ENCODE results near the gene TRMT11.
A peak's percentile ranks its signal among the peaks of the same experiment; 100 is the strongest.
"Not testable (repeated sequence)": the region's sequence is repeated elsewhere in the genome, so short reads cannot be mapped to it uniquely, and the experiment has no call there.

TRMT11 gene

GRCh38 chr6:125986301-125987025, at the start of gene TRMT11:
Gene TRMT11 (plus strand): TSS chr6:125986540. CDS start chr6:125986551, 11 bp downstream.
- DNase-seq (ENCODE audit: low spot score): peak; percentile 87

GRCh38 chr6:125939026-125939425, 47.3 kb upstream of the TRMT11 start:
- no peak for DNase-seq (ENCODE audit: low spot score)

DNA sequence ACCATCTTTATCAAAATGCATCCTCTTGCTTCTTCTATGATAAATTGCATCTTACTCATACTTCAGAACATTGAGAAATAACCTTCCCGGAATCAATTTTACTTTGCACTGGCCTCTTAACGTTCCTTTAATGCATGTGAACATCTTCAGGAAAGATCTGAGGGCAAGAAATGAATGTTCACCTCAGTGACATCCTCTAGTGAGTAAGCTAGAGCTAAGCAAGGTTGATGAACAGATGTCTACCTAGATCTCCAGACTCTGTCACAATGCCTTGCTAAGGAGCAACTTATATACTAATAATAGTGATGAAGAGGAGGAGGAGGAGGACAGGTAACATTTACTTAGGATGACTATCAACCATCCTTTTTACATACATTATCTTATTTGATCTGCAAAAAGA, 46.5 kb upstream of the TRMT11 start:
- peak; percentile 73 for DNase-seq (ENCODE audit: low spot score)

- DNase-seq (ENCODE audit: low spot score): no peak
Observed at GRCh38 chr6:125940247-125941041, 45.9 kb upstream of the TRMT11 start.

DNA sequence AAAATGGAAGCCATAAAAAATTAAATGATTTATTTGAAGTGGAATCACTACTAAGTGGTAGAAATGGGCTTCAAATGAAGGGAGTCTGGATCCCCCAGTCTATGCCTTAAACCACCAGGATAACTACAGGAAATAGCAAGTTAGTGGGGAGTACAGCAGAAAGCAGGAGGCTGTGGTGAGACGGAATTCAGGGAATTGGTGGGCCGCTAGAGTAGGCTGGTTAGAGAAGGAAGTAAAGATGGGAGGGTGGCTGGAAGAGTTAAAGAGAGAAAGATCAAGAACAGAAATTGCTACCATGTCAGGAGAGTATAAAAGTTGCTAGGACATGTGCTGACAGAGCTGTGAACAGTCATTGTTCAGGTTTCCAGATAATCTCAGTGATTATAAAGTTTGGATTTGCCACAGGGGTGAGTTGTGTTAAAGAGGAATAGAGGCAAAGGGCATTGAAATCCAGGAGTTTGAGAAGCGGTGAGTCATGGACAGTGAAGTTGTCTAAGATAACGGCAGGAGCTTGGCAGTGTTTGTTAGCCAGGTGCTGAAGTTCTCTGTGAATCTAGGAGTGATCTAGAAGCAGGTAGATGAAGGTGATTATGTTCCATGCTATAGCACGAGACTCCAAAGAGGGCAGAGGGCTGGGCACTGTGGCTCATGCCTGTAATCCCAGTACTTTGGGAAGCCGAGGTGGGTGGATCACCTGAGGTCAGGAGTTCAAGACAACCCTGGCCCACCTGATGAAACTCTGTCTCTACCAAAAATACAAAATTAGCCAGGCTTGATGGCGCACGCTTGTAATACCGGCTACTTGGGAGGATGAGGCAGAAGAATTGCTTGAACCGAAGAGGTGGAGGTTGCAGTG, 43.4 kb upstream of the TRMT11 start:
- DNase-seq (ENCODE audit: low spot score): no peak

GRCh38 chr6:125943528-125944433, 42.6 kb upstream of the TRMT11 start:
- DNase-seq (ENCODE audit: low spot score): no peak

DNA sequence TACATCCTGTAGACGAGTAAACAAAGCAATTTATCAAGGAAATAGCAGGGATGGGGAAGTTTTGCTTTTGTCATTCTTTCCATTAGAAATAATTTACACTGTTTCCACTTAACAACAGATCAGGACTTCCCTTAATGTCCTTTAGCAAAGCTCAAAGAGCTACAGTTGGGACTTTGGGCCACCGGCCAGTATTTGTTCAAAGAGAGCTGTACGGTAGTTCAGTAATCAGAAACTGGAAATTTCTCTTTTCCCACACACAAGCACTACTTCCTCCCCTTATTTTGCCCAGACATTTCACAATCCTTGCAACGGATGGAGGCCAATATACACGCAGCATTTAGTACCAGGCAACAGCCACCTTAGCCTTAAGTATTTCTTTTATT, 41.9 kb upstream of the TRMT11 start:
- DNase-seq (ENCODE audit: low spot score): peak; percentile 51

DNA sequence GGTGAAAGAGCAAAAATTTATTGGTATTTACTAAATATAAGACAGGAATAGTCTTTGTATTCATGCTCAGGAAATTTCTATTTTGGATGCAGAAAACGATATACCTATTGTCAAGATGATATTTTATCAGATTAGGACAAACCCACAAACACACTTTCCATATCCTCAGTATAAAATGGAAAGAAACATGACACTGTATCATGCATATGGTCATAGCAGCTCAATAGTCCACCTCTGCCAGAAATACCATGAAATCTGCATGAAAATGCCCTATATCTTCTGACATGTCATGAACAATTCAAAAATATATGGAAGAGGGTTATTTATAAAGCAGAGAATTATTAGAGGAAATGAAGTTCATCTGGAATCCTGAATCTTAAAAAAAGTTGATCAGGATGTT, 41.4 kb upstream of the TRMT11 start:
- no peak for DNase-seq (ENCODE audit: low spot score)

GRCh38 chr6:125945378-125946141, 40.8 kb upstream of the TRMT11 start:
- DNase-seq (ENCODE audit: low spot score): no peak

- DNase-seq (ENCODE audit: low spot score): no peak
Observed at GRCh38 chr6:125947615-125948014, 38.7 kb upstream of the TRMT11 start.

- DNase-seq (ENCODE audit: low spot score): no peak
Observed at GRCh38 chr6:125948455-125948854, 37.9 kb upstream of the TRMT11 start.

GRCh38 chr6:125949069-125949468, 37.3 kb upstream of the TRMT11 start:
- DNase-seq (ENCODE audit: low spot score): no peak

GRCh38 chr6:125950293-125950692, 36.0 kb upstream of the TRMT11 start:
- no peak for DNase-seq (ENCODE audit: low spot score)

- DNase-seq (ENCODE audit: low spot score): not testable (repeated sequence)
Observed at GRCh38 chr6:125950716-125951115, 35.6 kb upstream of the TRMT11 start.

GRCh38 chr6:125951323-125951722, 35.0 kb upstream of the TRMT11 start:
- no peak for DNase-seq (ENCODE audit: low spot score)

GRCh38 chr6:125952764-125953501, 33.4 kb upstream of the TRMT11 start:
- DNase-seq (ENCODE audit: low spot score): no peak

DNA sequence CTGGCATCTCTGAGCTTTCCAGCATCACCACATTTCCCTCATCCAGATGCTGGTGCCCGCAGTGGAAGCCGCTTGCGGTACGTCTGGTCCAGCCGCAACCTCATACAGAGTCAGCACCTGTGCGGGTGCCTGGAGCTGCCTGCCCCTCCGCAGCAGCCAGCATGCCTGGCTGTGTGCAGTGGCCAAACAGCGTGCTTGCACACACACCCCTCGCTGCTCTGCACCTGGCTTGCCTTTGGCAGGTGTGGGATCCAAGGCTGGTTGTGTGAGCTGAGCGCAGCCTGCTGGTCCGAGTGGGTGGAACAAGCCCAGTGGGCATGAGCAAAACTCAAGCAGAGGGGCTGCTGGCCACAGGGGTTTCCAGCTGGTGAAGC, 32.9 kb upstream of the TRMT11 start:
- DNase-seq (ENCODE audit: low spot score): no peak

DNA sequence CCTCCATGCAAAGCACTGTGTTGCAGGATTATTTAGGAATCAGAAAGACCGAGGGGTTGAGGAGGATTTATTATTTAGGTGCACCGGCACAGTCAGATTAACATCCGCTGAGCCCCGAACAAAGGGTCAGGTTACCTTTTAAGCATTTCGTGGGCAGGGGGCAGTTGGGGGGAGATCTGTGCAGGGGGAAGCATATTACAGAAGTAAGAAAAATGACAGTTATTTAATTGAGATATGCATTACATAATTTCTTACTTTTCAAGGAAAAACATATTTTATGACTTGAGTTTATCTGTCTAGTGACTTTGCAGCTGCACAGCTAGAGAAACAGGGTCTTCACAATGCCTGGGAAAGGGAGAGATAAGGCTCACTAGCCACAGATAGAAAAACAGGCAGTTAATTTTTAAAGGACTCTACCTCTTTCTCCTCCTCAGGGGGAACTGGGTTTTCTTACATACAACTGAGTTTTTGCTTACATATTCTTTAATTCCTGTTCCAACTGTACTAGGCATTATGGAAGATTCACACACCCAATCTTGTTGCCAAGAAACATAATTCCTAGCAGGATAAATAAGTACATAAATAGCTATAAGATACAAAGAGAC, 31.5 kb upstream of the TRMT11 start:
- no peak for DNase-seq (ENCODE audit: low spot score)

- no peak for DNase-seq (ENCODE audit: low spot score)
Observed at GRCh38 chr6:125955973-125956372, 30.4 kb upstream of the TRMT11 start.

Measured in putamen (tissue), 1 donor.